HG03558 (cell line): ENCODE measurements around the gene UHRF1.
"Not testable (repeated sequence)": the region's sequence is repeated elsewhere in the genome, so short reads cannot be mapped to it uniquely, and the experiment has no call there.

Source experiments
- ATAC-seq: cut with Tn5 transposase; IDR thresholded peaks from one replicate; pipeline ENCODE4 v1.9.1; 2021; ENCODE audit warnings: moderate number of reproducible peaks; ENCODE audit not compliant: unreplicated experiment; ENCODE audit errors: extremely low read depth

UHRF1 gene

DNA sequence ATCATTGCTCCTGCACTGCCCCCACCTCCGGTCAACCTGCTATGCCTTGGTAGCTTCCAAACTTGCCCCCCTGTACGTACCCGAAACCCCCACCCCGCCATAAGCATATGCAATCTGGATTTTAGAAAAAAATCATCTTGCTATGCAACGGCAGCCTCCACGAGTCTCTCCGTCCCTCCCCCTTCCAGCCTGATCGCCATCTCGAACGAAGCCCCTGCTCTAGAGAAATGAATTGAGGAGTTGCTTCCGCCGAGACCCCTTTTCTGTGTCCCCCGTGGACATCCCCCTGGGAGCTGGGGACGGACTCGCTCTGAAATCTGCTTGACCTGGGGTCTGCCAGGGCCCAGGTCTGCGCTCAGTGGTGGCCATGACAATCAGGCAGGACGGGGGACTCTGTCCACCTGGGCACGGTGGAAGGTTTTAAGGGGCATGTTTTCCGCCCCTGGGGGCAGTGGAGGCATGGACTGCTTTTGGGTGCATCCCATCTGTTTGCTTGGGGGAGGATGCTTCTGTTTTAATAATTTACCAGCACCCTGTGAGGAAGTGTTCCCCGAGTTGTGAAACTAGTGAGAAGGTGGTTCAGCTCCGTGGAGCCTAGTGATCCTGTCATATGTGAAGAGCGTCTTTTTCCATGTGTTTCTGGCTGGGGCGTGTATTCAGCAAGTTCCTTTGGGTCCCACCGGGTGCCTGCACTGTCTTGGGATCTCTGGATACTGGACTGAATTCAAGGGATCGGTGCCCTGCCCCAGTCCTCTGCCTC is 60.7 kb downstream of the UHRF1 start:
- no peak for ATAC-seq

DNA sequence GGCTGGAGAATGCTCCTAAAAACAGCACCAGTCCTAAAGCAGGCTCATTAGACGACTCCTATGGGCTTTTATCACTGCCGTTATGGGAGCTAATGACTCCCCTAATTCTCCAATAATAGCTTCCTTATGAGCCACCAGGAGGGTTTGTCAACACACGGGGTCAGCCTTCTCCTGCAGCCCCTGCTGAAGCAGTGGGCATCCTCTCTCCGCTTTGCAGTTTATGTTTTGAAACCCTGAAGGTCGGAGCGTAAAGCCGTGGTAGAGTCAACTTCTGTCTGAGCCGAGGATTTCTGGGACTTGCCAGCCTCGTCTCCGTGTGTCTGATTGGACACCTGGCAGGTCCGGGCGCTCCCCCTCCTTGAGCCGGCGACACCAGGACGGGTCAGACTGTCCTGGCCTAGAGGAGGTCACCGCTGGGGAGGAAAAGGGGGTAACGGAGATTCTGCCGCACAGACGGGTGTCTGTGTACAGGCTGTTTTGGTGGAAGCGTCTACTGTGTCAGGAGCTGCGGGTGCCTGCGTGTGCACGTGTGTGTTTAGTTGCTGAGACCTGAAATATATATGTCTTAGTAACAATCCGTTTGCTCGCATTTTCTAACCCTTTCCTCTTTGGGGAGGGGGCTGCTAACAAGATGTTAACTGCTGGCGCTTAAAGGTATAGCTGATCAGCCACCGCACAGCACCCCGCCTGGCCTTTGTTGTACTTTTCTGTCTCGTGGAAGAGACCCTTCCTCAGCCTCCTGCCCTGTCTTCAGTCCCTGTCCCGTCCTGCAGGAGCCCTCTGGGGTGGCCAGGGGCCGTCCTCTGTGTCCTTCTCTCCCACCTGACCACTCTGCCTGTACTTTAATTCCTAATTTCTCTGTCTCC is 61.5 kb downstream of the UHRF1 start:
- ATAC-seq: no peak

DNA sequence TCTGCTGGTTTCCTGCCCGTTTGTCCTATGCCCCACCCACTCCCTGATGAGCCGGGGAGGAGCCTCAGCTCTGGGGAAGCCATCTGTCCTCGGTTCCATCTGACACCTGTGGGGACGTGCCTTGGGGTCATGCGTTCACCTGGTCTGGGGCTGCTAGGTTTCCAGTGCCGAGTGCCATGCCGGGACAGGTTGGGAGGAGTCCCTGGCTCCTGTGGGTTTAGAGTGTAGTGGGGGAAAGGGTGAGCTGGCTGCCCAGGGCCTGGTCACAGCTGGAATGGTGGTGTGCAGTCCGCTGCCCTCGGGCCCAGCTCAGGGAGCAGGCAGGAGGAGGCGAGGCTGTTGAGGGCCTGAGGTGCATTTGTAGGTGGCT is 62.1 kb downstream of the UHRF1 start:
- no peak for ATAC-seq

DNA sequence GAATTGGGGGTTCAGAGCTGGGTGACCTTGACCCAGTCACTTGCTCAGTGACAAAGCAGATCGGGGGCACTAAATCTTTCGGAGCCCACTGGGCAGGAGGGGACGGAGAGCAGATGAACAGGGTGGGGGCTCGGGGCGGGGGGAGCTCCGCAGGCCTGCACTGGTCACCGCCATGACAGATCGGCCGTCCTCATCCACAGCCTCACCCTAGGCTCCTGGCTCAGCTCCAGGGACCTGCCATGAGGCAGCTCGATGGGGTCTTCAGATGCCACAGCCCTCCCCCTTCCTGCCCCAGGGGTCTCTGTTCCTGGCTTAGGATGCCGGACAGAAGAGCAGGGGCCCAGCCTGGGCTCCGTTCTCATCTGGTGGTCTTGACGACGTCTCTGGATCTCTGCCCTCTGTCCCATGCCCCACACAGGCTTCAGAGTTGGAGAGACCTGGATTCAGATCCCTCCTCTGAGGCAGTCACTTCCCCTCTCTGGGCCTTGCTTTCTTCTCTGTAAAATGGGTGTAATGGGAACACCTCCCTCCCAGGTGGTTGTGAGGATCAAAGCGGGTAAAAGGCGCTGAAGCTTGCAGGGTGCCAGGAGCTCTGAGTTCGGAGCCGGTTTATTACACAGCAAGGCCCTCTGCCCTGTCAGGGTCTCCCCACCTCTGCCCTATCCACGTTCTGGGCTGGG is 62.7 kb downstream of the UHRF1 start:
- ATAC-seq: no peak

DNA sequence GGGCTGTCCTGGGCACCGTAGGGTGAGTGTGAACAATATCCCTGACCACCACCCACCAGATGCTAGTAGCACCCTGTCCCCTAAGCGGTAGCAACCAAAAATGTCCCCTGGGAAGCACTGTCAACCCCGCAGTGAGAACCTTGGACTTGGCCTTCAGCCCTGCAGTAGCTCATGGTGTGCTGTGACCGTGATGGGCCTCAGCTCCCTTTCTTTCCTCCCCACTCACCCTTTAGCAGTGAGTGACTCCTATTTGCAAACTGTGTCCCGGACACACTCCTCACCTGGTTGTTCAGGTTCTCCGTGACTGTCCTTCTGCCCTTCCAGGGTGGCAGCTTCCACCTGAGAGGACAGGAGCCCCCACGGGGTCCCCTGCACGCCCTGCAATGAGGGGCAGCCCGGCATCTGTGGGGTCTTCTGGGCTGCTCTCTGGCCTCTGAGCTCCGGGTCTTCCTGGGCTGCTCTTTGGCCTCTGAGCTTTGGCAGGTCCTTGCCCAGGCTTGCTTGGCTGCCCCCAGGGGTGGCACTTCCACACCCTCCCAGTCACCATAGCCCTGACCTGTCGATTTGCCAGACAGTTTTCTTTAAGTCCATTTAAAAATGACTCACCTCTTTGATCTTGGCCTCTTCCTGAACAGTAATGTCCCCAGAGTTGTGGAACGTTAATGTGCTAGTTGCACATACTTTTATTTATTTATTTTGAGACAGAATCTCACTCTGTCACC is 63.4 kb downstream of the UHRF1 start:
- no peak for ATAC-seq

DNA sequence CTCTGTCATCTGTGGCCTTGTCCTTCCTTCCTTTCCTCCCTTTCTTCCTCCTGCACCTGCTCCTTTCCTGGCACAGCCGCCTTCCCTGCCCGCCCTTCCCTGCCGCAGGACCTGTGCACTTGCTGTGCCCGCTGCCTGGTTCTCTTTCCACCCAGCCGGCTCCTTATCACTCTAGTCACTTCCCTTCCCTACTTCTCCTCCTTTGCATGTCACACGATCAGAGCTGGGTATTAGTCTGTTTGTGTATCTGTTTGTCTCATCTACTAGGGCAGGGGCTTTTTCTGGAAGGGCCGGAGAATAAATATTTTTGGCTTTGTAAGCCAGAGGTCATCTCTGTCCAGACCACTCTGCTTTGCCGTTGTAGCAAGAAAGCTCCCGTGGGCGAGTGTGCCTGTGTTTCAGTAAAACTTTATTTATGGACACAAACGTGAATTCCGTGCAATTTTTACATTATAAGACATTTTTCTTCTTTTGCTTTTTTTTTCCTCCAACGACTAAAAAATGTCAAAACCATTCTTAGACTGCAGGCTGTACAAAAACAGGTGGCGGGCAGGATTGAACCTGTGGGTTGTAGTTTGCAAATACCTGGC is 65.7 kb downstream of the UHRF1 start:
- no peak for ATAC-seq

DNA sequence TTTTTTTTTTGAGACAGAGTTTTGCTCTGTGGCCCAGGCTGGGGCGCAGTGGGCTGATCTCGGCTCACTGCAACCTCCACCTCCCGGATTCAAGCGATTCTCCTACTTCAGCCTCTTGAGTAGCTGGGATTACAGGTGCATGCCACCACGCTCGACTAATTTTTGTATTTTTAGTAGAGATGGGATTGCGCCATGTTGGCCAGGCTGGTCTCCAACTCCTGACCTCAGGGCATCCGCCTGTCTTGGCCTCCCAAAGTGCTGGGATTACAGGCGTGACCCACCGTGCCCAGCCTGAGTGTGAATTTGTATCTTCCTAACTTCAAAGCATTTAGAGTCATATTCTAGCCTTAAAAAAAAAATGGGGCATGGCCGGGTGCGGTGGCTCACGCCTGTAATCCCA is 66.3 kb downstream of the UHRF1 start:
- not testable (repeated sequence) for ATAC-seq

DNA sequence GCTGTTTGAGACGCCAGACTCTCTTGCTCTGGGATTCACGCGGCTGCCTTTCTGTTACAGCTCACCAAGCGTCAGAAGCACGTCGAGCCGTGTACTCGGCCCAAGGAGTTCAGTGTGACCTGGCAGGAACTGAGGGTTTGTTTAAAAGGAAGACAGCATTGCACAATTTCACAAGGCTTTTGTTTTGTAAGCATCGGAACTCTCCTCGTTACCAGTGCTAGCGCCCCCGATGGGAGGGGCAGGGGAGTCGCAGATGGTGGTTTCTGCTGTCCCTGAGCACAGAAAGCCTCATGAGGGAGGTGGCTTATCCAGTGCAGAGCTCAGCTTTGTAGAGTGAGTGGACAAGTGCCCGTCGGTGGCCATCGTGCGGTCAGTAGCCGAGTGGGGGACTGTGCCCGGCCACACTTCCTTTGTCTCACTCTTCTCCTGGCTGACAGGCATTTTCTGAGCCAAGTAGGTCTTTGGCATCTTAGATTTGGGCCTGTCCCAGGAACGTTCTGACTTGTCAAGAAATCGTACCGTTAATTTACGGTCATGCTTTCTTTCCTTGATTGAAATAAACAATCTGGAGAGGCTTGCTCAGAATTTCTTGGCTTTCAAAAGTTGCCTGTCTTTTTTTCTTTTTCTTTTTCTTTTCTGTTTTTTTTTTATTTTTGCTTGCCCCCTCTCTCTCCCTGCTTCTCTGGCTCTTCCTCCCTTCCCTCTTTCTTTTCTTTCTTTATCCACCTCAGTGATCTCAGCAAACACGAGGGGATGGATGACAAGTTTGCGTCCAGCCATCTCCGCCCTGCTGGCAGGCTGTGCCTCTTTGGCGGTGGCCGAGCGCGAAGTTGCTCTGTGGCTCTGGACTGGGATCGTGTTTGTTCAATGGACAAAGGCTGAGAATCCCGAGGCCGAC is 67.3 kb downstream of the UHRF1 start:
- ATAC-seq: no peak

DNA sequence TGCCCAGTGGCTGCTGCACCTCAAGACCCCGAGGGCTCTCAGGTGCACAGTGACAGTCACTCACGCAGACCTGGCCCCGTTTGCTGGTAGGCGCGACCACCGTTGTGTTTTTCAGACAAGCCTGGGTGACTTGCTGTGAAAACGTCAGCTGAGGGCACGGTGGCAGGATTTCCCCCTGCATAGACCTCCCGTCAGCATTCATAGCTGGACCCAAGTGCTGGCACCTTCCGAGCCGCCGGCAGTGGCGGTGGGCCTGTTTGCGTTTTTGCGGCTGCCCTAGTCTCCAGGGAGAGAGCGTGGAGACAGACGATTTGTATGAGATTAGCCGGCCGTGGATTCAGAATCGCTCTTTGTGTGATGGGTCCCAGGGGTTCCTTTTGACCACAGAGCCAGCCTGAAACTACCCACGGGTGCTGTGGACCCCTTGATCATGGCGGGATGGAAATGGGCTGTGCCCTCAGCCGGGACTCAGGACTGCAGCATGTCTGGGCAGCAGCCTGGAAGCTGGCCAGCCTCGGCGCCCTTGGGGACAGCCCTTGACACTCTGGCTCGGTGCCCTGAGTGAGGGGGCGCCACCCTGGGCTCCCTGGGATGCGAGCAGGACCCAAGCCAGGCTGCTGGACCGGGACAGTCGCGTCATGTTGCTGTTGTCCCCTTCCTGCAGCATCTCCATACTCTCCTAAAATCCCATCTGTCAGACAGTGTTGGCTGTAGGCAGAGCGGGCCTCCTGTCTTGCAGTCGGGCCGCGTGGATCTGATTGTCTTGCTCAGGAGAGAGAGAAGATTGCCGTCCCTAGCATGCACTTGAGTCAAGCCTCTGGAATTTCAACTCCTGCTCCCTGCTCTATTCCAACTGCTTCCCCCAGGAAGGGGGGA is 68.2 kb downstream of the UHRF1 start:
- no peak for ATAC-seq

DNA sequence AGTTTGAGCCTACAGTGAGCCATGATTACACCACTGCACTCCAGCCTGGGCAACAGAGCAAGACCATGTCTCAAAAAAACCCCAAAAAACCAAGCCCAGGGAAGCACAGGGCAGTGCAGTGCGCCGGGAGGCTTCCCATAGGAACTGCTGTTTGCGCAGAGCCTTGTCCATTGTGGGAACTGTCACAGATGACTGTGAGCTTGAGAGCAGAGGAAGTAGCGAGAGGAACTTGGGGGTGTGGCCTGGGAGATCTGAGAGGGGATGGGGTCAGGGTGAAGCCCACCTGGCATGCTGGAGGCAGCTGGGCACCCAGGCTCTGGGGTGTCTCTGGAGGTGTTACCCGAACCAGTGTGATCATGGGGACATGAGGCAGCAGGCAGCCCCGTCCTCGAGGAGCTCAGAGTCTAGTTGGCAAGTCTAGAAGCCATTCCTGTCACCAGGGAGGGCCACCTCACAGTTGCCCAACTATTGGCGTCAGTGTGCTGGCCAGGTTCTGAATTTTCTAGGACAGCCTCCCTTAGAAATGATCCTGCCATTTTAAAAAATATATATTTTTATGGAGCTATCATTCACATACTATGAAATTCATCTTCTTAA is 70.0 kb downstream of the UHRF1 start:
- no peak for ATAC-seq

DNA sequence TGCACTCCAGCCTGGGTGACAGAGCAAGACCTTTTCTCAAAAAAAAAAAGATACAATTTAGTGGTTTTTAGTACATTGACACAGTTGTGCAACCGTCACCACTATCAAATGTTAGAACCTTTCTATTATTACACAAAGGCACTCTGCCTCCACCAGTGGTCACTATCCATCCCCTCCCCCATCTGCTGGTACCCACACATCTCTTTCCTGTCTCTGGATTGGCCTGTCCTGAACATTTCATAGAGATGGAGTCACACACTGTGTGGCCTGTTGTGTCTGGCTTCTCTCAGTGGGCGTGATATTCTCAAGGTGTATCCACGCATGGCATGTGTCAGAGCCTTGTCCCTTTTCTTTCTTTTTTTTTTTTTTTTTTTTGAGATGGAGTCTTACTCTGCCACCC is 70.8 kb downstream of the UHRF1 start:
- ATAC-seq: no peak

DNA sequence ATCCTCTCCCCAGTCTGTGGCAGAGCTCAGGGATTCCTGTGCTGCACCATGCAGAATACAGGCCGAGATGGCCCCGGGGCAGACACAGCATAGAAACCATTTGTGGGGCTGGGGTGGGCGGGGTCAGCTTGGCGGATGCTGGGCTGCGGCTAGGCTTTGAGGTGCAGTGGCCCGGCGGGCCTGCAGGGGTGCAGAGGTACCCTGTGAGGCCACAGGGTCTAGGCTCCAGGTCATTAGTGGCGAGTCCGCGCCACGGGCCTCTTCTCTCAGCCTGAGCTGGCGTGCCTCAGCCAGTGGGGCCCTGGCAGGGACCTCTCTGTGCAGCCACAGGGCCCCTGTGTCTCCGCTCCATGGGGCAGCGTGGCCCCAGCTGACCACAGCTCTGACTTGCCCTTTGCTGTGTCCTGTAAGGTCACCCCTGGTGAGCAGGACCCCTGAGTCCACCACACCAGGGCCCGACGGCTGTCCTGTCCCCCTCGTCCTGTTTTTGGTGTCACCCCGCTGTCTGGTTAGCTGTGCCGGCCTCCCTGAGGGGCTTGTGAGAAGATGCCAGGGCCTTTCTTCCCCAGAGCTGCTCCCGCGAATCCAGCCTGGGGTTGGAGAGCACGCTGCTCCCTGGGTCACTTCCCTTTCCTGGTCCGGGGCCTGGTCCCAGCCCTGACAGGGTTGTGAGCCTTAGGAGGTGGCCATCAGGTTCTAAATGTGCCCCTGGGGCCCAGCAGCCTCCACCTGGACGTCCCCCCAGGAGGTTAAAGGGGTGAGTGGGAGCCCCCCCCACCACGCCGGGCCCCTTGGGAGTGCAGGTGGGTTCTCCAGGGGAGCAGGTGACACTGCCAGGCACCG is 71.8 kb downstream of the UHRF1 start:
- ATAC-seq: no peak

DNA sequence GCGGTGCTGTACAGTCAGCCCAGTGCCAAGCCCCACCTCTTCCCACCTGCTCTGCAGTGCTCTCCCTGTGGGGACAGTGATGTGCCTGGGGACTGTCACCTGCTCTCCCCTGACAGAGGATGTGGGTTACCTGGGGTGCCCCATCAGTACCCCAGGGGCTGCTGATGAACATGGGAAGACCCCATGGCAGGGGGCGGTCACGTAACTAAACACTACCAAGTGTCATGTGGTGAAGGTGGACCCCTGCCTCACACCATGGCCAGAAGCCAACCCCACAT is 72.3 kb downstream of the UHRF1 start:
- ATAC-seq: no peak

DNA sequence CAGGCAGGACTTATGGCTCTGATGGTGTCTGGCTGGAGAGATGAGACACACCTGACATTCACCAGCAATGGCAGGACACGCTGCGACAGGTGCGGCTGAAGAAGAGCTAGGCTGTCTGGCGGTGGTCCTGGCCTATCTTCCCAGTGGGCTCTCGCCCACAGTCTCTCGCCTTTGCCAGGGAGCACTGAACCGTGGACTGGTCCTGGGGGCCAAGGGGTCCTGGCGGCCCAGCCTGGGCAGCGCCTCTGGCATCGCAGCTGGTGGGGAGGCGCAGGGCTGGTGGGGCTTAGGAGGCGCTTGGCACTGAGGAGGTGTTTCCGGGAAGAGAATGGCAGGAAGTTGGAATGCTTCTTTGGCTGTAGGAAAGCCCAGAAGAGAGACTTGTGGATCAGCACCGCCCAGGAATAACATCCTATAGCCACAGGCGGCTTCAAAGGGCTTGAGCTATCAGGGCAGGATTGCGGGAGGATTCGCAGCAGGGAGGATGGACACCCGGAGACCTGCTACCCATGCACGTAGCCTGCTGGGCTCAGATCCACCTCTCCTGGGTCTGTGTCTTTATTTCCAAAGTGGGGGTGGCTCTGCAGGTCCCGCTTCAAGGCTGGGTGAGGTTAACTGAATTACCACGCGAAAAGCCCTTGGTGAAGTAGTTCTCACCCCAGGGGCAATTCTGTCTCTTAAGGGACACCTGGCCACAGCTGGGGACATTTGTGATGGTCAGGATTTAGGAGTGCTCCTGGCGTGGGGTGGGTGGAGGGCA is 74.2 kb downstream of the UHRF1 start:
- no peak for ATAC-seq

DNA sequence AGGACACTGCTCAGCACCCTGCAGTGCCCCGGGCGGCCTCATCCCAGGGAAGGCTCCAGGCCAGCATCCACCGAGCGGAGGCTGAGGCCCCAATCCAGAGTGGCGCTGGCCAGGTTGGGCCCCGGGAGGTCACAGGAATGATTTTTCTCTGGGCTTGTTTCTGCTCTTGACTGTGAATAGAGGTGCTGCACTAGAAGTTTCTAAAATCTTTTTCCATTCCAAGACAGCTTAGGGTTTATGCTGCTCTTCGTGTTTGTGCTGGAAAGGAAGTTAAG is 74.7 kb downstream of the UHRF1 start:
- ATAC-seq: no peak

DNA sequence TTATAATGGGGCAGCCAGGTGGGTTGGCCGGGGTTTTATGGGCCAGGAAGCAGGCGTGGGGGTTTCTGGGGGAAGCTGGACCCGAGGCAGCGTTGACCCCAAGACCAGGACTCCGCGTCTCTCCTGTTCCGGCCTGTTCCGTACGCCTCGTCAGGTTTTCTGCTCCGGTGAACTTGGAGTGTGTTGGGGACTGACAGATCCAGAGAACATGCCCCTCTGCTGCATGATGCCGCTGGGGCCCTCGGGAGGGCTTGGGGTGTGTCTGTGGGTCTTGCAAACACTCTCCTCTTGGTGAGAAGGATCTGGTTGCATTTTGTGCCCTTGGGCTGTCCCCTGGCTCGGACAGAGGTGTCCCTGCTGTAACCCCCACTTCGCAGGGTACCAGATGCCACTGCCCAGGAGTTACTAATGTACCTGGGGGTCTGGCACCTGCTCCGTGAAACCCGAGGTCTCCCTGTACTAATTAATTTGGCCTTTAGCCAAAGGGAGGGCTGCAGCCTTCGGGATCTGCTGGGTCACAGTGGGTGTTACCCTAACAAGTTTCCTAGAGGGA is 75.2 kb downstream of the UHRF1 start:
- no peak for ATAC-seq
